WTC11 (cell line): ENCODE results near the gene RFTN1. TPM values are rescaled to one million over a fixed set of nuclear protein-coding genes. Genes with fewer than 3 reads are reported as not detected.

Experiments used
- ATAC-seq: fragments of 200-7000 bp; cut with Tn5 transposase; 2 replicates; pipeline ENCODE4 v1.10.0; 2021; ENCODE audit warnings: mild to moderate bottlenecking, moderate library complexity
- CTCF ChIA-PET: fragments of 300-600 bp; sonication (Branson Sonifier 250); formaldehyde crosslinking; loops from one replicate; lab custom pipeline; 2021; ENCODE audit warnings: antibody characterized with exemption; lab: Charles Lee
- POLR2A ChIA-PET: fragments of 350-600 bp; sonication (Branson Sonifier 250); formaldehyde crosslinking; loops from one replicate; lab custom pipeline; 2021; ENCODE audit warnings: antibody characterized with exemption; lab: Charles Lee
- DNase-seq: peaks from one replicate; pipeline ENCODE4 v3.0.0; 2021; ENCODE audit warnings: low spot score
- H3K27ac Mint-ChIP-seq: 2 replicates; pipeline ENCODE4 v1.8.0; 2021; ENCODE audit warnings: mixed read lengths
- H3K27me3 Mint-ChIP-seq: 2 replicates; pipeline ENCODE4 v1.8.0; 2021; ENCODE audit warnings: low read depth, mild to moderate bottlenecking, moderate library complexity, mixed read lengths
- H3K36me3 Mint-ChIP-seq: 2 replicates; pipeline ENCODE4 v1.8.0; 2021; ENCODE audit warnings: mixed read lengths
- H3K4me1 Mint-ChIP-seq: 2 replicates; pipeline ENCODE4 v1.8.0; 2022; ENCODE audit warnings: mixed read lengths
- H3K4me3 Mint-ChIP-seq: 2 replicates; pipeline ENCODE4 v1.8.0; 2021; ENCODE audit warnings: mild to moderate bottlenecking, moderate library complexity, mixed read lengths
- H3K9me3 Mint-ChIP-seq: 2 replicates; pipeline ENCODE4 v1.8.0; 2021; ENCODE audit warnings: mixed read lengths
- ATF1 ChIP-seq: sonication (generic); formaldehyde crosslinking; IDR thresholded peaks from 2 replicates; pipeline ENCODE4 v1.8.1; 2023; ENCODE audit warnings: mild to moderate bottlenecking, moderate library complexity, missing genetic modification reagents
- ELF4 ChIP-seq: sonication (generic); formaldehyde crosslinking; IDR thresholded peaks from 2 replicates; pipeline ENCODE4 v1.8.1; 2022; ENCODE audit warnings: low read depth, mild to moderate bottlenecking, moderate library complexity, missing genetic modification reagents
- EMX1 ChIP-seq: fragments of 250-450 bp; sonication (Bioruptor Pico); IDR thresholded peaks from 2 replicates; pipeline ENCODE4 v1.8.0; 2021; ENCODE audit warnings: mild to moderate bottlenecking
- FOXJ3 ChIP-seq: sonication (generic); formaldehyde crosslinking; IDR thresholded peaks from 2 replicates; pipeline ENCODE4 v1.9.0; 2021; ENCODE audit warnings: missing genetic modification reagents, mild to moderate bottlenecking, borderline replicate concordance
- FOXP4 ChIP-seq: sonication (generic); formaldehyde crosslinking; IDR thresholded peaks from 2 replicates; pipeline ENCODE4 v1.8.0; 2022; ENCODE audit warnings: mild to moderate bottlenecking, missing genetic modification reagents
- GRHL2 ChIP-seq: fragments of 250-450 bp; sonication (Bioruptor Pico); IDR thresholded peaks from 2 replicates; pipeline ENCODE4 v1.8.0; 2022; ENCODE audit warnings: mild to moderate bottlenecking, moderate library complexity; ENCODE audit not compliant: insufficient replicate concordance, severe bottlenecking
- MLX ChIP-seq: sonication (generic); formaldehyde crosslinking; IDR thresholded peaks from 2 replicates; pipeline ENCODE4 v1.8.1; 2023; ENCODE audit warnings: mild to moderate bottlenecking, missing genetic modification reagents, moderate library complexity
- MYBL2 ChIP-seq: sonication (generic); formaldehyde crosslinking; IDR thresholded peaks from 2 replicates; pipeline ENCODE4 v1.8.1; 2023; ENCODE audit warnings: mild to moderate bottlenecking, moderate library complexity, missing genetic modification reagents
- NFYB ChIP-seq: sonication (generic); formaldehyde crosslinking; conservative IDR thresholded peaks from 2 replicates; pipeline ENCODE4 v1.8.0; 2022; ENCODE audit warnings: low read depth, missing genetic modification reagents
- NR3C1 ChIP-seq: sonication (generic); formaldehyde crosslinking; conservative IDR thresholded peaks from 2 replicates; pipeline ENCODE4 v1.8.1; 2023; ENCODE audit warnings: low read depth, mild to moderate bottlenecking, missing genetic modification reagents
- TCF7 ChIP-seq: sonication (generic); formaldehyde crosslinking; IDR thresholded peaks from 2 replicates; pipeline ENCODE4 v1.8.0; 2022; ENCODE audit warnings: mild to moderate bottlenecking, low read depth, missing genetic modification reagents, moderate library complexity
- ZNF317 ChIP-seq: sonication (generic); formaldehyde crosslinking; IDR thresholded peaks from 2 replicates; pipeline ENCODE4 v1.8.1; 2023; ENCODE audit warnings: low read depth, mild to moderate bottlenecking, moderate library complexity, missing genetic modification reagents, borderline replicate concordance
- ZNF423 ChIP-seq: fragments of 250-450 bp; sonication (Bioruptor Pico); IDR thresholded peaks from 2 replicates; pipeline ENCODE4 v2.1.2; 2022; ENCODE audit warnings: mild to moderate bottlenecking, moderate library complexity
- total RNA-seq: library from RNA; stranded (reverse); gene quantifications from 3 replicates; pipeline ENCODE4 v1.2.3, GENCODE V29; 2021
- TF ChIP-seq, protein P1 (sequence below): fragments of 250-450 bp; sonication (Bioruptor Pico); IDR thresholded peaks from 2 replicates; pipeline ENCODE4 v2.1.2; 2022; ENCODE audit warnings: mild to moderate bottlenecking, moderate library complexity
- TF ChIP-seq, protein P2 (sequence below): fragments of 250-450 bp; sonication (Bioruptor Pico); IDR thresholded peaks from 2 replicates; pipeline ENCODE4 v1.9.0; 2021; ENCODE audit warnings: mild to moderate bottlenecking
- TF ChIP-seq, protein P3 (sequence below): sonication (generic); formaldehyde crosslinking; IDR thresholded peaks from 2 replicates; pipeline ENCODE4 v1.8.0; 2023; ENCODE audit warnings: mild to moderate bottlenecking, missing genetic modification reagents
- TF ChIP-seq, protein P4 (sequence below): sonication (generic); formaldehyde crosslinking; IDR thresholded peaks from 2 replicates; pipeline ENCODE4 v1.8.0; 2022; ENCODE audit warnings: mild to moderate bottlenecking, missing genetic modification reagents
- TF ChIP-seq, protein P5 (sequence below): sonication (generic); formaldehyde crosslinking; IDR thresholded peaks from 2 replicates; pipeline ENCODE4 v1.8.1; 2022; ENCODE audit warnings: mild to moderate bottlenecking, moderate library complexity, missing genetic modification reagents

The RFTN1 gene
- total RNA-seq, 1 experiment from 2014 or later, result 3.8 TPM

DNA sequence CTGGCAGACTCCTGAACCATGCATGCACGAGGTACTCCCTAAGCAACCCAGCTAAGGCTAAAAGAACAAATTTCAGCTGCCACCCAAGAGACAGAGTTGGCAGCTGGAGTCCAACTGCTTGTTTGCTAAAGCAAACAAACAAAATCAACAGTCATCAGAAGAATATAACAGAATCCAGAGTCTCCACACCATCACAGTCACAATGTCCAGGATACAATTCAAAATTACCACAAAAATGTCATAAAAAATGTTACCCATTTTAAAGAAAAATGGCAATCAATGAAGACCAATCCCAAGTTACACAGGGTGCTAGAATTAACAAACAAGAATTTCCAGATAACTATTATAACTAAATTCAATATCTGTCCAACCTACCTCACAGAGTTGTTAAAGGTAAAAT is 42.9 kb downstream of the RFTN1 start (continued):
- no peak for TF ChIP-seq FOXP4 (CRISPR knock-in tag)
- TF ChIP-seq ATF1 (CRISPR knock-in tag), result no peak
- TF ChIP-seq MYBL2 (CRISPR knock-in tag), result no peak
- TF ChIP-seq, protein P1, sequence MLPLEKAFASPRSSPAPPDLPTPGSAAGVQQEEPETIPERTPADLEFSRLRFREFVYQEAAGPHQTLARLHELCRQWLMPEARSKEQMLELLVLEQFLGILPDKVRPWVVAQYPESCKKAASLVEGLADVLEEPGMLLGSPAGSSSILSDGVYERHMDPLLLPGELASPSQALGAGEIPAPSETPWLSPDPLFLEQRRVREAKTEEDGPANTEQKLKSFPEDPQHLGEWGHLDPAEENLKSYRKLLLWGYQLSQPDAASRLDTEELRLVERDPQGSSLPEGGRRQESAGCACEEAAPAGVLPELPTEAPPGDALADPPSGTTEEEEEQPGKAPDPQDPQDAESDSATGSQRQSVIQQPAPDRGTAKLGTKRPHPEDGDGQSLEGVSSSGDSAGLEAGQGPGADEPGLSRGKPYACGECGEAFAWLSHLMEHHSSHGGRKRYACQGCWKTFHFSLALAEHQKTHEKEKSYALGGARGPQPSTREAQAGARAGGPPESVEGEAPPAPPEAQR, result no peak
- TF ChIP-seq, protein P2, sequence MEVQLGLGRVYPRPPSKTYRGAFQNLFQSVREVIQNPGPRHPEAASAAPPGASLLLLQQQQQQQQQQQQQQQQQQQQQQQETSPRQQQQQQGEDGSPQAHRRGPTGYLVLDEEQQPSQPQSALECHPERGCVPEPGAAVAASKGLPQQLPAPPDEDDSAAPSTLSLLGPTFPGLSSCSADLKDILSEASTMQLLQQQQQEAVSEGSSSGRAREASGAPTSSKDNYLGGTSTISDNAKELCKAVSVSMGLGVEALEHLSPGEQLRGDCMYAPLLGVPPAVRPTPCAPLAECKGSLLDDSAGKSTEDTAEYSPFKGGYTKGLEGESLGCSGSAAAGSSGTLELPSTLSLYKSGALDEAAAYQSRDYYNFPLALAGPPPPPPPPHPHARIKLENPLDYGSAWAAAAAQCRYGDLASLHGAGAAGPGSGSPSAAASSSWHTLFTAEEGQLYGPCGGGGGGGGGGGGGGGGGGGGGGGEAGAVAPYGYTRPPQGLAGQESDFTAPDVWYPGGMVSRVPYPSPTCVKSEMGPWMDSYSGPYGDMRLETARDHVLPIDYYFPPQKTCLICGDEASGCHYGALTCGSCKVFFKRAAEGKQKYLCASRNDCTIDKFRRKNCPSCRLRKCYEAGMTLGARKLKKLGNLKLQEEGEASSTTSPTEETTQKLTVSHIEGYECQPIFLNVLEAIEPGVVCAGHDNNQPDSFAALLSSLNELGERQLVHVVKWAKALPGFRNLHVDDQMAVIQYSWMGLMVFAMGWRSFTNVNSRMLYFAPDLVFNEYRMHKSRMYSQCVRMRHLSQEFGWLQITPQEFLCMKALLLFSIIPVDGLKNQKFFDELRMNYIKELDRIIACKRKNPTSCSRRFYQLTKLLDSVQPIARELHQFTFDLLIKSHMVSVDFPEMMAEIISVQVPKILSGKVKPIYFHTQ (CRISPR knock-in tag), result no peak
- TF ChIP-seq, protein P3, sequence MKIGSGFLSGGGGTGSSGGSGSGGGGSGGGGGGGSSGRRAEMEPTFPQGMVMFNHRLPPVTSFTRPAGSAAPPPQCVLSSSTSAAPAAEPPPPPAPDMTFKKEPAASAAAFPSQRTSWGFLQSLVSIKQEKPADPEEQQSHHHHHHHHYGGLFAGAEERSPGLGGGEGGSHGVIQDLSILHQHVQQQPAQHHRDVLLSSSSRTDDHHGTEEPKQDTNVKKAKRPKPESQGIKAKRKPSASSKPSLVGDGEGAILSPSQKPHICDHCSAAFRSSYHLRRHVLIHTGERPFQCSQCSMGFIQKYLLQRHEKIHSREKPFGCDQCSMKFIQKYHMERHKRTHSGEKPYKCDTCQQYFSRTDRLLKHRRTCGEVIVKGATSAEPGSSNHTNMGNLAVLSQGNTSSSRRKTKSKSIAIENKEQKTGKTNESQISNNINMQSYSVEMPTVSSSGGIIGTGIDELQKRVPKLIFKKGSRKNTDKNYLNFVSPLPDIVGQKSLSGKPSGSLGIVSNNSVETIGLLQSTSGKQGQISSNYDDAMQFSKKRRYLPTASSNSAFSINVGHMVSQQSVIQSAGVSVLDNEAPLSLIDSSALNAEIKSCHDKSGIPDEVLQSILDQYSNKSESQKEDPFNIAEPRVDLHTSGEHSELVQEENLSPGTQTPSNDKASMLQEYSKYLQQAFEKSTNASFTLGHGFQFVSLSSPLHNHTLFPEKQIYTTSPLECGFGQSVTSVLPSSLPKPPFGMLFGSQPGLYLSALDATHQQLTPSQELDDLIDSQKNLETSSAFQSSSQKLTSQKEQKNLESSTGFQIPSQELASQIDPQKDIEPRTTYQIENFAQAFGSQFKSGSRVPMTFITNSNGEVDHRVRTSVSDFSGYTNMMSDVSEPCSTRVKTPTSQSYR (CRISPR knock-in tag), result no peak
- no peak for TF ChIP-seq EMX1 (CRISPR knock-in tag)
- no peak for TF ChIP-seq ZNF317 (CRISPR knock-in tag)
- TF ChIP-seq GRHL2 (CRISPR knock-in tag), result no peak
- no peak for TF ChIP-seq NR3C1
- TF ChIP-seq, all 79 proteins: peak for 0

- peaks cover 13% of the 10 kb centered on the region for H3K9me3 Mint-ChIP-seq
- ChIA-PET POLR2A (interaction anchor here (0.6 kb wide), 1 partner anchor 161 kb away, joined by 3 read pairs; no protein-coding TSS in a partner anchor), CTCF (no interaction called here)
- ATAC-seq, result no peak
- no peak for TF ChIP-seq ATF1 (CRISPR knock-in tag)
- TF ChIP-seq NFYB (CRISPR knock-in tag), result no peak
- TF ChIP-seq MLX (CRISPR knock-in tag), result no peak
- no peak for TF ChIP-seq TCF7 (CRISPR knock-in tag)
- no peak for TF ChIP-seq ELF4 (CRISPR knock-in tag)
- TF ChIP-seq, protein P4, sequence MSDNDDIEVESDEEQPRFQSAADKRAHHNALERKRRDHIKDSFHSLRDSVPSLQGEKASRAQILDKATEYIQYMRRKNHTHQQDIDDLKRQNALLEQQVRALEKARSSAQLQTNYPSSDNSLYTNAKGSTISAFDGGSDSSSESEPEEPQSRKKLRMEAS (CRISPR knock-in tag), result no peak
- no peak for TF ChIP-seq FOXJ3 (CRISPR knock-in tag)
- TF ChIP-seq ZNF423 (CRISPR knock-in tag), result no peak
- TF ChIP-seq, protein P5, sequence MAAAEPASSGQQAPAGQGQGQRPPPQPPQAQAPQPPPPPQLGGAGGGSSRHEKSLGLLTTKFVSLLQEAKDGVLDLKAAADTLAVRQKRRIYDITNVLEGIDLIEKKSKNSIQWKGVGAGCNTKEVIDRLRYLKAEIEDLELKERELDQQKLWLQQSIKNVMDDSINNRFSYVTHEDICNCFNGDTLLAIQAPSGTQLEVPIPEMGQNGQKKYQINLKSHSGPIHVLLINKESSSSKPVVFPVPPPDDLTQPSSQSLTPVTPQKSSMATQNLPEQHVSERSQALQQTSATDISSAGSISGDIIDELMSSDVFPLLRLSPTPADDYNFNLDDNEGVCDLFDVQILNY, result no peak
- H3K27ac Mint-ChIP-seq, result no peak overlapping the region
- H3K36me3 Mint-ChIP-seq, result peaks cover 7% of the 10 kb centered on the region
- H3K27me3 Mint-ChIP-seq, result peaks cover 19% of the 10 kb centered on the region
- DNase-seq, result no peak
- peaks cover 10% of the 10 kb centered on the region for H3K4me1 Mint-ChIP-seq
- no peak overlapping the region for H3K4me3 Mint-ChIP-seq
Observed at GRCh38 chr3:16468336-16469098, 45.0 kb downstream of the RFTN1 start.
